Measurements from ENCODE around the gene GRB10.

The GRB10 gene

DNA sequence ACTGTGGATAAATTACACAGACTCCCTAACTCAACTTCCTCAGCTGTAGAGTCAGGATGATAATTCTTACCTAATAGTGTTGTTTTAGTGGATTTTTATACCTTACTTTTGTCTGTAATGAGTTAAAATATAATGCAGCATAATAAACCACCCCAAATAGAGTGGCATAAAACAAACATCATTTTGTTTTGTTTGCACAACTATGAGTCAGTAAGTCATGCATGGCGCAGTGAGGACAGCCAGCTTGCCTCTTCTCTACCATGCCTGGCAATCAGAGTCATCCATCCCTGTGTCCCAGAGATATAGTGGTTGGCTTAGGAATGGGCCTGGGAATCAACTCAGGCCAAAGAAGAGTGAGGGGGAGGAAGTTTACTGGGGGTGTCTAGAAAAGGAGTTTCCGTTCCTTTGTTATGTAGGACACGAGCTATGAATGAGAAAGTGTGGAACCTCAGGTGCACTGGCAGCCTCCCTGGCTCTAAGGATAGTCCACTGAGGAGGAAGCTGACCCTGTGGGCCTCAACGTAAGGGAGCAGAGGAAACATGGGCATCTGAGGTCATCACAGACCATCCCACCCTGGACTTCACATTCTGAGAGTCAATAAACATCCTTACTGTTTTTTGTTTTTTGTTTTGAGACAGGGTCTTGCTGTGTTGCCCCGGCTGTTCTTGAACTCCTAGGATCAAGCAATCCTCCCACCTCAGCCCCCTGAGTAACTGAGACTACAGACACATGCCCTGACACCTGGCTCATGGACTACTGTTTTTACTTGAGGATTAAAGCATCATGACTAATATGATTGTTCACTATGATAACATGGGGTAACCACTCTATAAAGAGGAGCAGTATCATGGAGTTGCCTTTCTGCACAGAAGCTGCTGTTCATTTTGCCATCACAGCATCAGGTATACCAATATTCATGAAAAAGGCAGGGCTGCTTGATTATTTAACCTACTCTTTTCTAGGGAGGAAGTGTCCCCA is 21.0 kb upstream of the GRB10 start:
- no peak for DNase-seq

DNA sequence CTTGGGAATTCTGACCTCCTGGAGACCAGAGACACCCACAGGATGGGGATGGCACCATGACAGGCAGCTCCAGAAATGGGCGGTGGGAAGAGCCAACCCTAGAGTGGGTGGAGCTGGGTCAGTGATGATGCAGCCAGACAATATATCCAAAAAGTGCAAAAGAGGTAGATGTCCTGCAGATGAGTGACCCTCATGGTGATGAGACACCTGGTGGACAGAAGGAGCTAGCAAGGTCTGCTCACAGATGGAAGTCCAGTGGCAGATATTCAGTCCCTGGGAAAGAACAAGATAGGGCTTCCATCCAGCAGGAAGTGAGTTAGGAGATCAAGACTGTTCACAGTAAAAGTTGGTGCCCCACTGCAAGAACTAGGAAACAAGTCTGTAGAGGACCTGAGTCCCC is 19.2 kb upstream of the GRB10 start:
- no peak for DNase-seq

DNA sequence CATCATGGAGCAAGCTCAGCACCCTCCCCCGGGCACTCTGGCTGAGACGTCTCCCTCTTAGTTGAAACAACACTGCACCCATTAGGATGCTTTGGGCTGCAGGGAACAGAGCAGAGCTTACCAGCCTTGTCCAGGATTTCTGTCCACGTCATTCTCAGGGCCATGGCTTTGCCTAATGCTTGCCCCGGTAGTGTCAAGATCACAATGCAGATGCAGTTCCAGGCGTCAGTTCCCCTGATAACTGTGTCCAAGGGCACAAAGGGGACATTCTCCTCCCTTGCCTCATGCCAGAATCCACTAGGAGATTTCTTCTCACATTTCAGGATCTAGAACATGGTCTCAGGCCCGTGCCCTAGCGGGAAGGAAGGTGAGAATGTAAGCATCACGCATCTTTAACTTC is 17.2 kb upstream of the GRB10 start:
- no peak for DNase-seq

DNA sequence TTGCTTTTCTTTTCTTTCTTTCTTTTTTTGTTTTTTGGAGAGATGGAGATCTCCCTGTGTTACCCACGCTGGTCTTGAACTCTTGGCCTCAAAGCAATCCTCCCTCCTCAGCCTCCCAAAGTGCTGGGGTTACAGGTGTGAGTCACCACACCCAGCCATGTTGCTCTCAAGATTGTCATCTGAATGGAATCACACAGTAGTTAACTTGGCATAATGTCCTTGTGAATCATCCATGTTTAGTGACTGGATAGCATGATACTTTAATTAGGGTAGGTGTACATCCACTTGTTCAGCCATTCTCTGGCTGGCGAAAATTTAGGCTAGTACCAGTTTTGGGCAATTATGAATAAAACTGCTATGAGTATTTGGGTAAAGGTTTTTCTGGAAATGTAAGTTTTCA is 15.4 kb upstream of the GRB10 start:
- DNase-seq, result no peak

DNA sequence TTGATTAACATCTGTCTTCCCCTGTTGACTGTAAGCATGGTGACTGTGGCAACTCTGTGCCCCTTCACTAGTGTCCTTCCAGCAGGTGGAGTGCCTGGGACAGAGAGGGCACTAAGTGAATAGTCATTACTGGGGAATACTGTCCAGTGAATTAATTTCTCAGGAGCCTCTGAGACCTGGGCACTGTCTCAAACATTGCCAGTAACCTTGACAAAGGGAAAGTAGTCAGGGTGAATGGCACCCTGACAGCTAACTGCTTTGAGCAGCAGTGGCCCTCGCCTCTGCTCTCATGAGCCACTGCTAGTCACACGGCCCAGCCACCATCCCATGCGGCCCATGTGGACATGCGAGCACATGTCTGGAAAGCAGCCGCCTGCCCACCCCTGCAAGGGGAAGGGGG is 13.1 kb upstream of the GRB10 start:
- no peak for DNase-seq

DNA sequence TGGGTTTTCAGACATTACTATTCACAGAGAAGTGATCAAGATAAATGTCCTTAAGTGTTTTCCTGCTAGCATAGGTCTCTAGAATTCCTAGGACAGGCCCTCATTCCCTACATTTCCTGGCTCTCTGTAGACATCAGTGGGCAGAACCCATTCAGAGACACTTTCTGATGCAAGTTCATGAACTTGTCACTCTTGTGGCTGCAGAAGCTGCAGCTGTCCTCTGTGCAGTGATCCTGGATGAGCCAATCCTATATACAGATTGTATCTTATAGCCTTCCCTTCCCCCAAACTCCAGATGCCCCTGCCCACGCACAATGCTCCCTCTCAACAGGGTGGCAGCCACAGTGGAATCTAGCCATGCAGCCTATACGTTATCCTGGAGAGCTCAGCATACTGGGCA is 12.6 kb upstream of the GRB10 start:
- DNase-seq, result no peak

DNA sequence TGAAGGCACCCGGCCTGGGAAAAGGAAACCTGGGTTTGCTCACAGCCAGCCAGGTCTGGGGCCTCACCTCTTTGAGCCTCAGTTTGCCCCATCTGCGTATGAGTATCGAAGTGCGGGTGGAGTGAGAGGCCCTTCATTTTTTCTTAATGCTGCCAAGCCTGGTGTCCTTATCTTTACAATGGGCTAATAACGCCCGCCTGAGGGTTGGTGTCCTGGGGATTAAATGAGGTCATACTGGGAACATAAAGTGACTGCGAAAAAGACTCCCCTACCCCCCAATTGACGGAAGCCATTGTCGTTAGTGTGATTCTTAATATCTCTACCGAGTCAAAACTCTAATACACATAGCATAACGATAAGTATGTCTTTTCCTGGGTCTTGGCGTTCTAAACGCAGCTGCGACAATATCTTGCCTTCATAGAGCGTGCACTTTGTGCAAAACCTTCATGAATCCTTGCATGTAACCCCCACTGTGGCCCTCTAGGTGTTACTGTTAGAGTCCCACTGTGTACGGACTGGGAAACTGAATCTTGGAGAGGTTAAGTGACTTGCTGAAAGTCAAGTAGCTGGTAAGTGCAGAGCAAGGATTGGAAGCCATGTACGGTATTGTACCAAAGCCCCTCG is 11.4 kb upstream of the GRB10 start:
- no peak for DNase-seq

DNA sequence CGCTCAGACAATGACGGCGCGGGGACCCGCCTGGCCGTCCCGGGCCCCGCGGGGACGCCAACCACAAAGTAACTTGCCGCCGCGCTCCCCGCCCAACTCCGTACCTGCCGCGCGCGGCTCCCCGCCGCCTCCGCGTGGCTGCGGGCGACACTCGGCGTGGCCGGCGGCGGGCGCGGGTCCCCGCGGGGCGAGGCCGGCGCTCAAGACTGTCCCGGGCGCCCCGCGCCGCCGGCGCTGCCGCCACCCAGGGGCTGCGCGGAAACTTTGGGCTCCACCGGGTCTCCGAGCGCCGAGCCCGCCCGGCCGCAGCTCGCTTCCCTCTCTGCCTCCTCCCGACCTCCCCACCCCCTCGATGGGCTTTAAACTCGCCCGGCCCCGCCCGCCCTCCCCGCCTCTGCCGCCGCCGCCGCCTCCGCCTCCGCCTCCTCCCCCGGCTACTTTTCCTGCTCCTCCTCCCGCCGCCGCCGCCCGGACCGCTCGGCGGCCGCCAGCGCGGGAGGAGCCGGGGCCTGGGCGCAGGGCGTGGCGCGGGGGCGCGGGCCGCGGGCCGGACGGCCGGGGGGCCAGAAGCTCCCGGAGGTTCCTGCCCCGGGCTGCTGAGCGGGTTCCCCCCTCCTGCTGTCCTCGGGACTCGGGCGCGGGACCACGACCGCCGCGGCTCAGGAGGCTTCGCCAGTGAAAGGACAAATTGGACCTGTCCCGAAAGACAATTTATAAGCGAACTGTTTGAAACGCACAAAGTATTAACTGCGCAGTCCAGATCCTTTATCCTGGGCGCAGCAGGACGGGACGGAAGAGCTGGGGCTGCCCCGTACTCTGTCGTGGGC is 10.6 kb upstream of the GRB10 start:
- peak in 2 of 3 experiments; percentile 54 to 63 for DNase-seq

DNA sequence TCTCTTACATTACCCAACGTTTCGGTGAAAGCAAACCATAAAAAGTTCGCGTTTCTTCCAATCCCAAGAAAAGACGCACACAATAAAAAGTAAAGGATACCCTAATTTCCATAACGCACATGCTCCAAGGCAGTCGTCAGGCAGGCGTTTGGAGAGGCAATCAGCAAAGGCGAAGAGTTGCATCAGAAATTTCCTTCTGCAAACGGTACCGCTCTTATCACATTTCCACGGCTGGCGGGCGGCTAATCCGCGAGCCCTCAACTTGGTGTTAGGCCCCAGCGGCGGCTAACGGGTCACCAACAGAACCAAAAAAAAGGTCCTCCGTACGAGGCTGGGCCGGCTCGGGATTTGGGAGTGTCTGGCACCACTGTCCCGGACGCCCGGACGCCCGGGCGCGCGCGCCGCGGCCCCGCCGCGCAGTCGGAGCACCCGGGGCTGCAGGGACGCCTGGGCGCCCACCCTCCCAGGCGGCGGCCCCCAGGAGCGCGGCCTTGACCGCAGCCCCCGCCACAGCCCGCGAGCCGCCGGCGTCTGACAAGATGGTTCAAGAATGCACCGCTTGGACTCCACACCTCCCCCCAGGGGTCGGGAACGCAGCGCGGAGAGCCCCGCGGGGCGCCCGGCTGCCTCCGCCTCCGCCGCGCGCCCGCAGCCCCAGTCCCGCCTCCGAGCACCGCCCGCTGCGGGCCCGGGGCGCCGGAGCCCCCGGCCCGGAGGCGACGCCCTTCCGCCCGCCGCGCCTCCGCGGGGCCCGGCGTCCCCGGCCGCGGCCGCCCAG is 9.8 kb upstream of the GRB10 start:
- peak in 2 of 3 experiments; percentile 53 for DNase-seq

DNA sequence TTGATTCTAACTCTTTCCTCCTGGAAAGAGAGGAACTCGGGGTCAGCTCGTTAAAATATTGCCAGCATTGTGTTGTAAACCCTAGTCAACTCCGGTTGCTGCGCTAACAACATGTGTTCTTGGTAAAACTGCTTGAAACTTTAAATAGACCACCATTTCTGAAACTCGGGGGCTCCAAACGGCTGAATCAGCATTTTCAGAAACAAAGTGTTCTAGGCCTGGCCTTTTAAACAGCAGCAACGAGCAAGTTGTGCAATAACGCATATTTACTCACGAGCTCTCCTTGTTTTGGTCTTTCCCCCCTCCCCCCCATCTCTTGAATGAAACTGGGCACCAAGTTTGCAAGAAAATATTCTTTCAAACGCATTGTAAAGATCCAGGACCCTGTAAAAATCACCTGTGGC is 9.2 kb upstream of the GRB10 start:
- peak in 1 of 3 experiments; percentile 47 for DNase-seq

DNA sequence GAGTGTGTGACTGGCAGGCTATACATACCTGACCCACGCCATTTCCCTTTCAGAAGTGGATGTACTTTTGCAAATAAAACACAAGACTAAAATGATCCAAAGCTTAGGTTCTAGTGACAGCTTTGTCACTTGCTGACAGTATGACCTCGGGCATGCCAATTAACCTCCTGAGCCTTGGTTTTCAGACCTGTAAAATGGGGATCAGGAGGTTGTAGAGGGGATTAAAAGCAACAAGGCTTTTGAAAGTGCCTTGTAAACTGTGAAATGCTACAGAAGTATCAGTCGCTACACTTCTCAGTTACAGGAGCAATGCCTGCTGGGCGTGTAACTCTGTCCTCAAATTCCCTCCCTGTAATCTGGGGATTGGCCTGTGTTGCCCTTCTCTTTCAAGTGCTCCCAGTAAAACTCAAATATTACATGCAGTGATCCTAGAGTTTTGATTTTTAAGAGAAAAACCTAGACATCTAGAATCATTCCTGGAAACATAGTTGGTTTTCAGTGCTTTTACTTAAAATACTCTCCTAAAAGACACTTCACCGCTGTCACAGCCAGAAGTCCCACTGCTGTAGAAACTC is 8.8 kb upstream of the GRB10 start:
- DNase-seq, result no peak

DNA sequence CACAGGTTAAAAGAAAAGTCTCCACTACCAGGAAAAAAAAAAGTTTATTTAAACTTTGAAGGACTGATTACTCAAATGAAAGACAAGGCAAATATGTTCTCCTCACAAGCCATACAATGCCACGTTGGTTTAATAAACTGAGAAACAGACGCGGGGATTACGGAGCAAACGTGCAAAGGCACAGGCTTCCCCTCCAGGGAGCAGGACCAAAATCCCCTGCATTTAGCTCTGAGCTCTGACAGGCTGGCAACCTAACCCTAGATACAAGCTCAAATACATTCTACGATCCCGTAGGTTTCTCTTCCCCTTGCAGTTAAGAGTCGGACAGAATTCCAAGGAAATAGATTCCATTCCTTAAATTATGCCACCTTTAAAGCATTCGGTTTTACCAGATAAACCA is 7.7 kb upstream of the GRB10 start:
- no peak for DNase-seq

DNA sequence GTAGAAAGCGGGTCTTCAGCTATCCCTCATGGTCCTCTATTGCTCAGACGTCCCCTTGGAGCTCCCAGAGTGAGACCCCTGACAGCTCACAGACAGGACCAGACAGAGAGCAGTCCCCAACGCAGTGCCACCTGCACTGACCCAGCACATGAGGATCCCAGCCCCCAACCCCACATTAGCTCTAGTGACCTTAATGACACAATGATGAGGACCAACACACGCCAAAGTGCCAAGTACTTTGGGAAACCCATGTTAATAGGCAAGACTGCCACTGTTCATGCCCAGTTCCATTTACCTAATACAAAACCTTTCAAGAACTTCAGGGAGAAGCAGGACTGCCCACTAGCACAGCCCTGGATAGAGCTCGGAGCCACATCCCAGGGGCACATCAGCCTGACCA is 5.7 kb upstream of the GRB10 start:
- DNase-seq, result no peak

DNA sequence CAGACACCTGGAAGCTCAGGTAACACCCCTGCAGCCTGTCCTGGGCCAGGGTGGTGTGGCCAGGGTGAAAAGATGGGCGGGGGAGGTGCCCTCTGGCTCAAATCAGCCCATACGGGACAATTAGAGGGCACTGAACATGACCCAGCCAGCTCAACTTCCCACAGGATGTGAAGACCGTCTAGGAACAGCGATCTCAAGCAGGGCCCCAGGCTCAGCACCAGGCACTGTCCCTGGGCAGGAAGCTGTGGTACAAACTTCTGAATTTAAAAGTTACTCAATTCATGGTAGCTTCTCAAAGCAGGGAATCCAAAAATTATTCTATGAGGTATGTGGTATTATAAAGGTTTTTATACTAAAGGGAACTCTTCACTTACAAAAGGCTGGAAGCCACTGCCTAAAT is 5.1 kb upstream of the GRB10 start:
- DNase-seq, result no peak

DNA sequence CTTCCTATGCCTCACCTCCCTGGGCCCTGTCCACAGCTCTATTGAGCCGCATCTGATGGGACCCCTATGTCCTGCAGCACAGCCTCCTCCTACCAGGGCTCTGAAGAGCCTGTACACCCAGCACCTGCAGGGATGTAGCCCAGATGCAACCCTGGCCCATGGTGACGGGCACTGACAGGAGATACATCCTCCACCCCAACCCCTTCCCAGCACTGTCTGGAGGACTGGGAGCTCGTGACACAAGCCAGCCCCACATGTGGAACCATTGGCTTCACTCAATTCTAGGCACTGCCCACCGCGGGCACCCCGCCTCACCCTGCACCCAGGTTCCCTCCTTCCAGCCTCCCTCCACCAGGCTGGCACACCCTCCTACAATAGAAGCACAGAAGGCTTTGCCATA is 2.6 kb upstream of the GRB10 start:
- DNase-seq, result no peak

DNA sequence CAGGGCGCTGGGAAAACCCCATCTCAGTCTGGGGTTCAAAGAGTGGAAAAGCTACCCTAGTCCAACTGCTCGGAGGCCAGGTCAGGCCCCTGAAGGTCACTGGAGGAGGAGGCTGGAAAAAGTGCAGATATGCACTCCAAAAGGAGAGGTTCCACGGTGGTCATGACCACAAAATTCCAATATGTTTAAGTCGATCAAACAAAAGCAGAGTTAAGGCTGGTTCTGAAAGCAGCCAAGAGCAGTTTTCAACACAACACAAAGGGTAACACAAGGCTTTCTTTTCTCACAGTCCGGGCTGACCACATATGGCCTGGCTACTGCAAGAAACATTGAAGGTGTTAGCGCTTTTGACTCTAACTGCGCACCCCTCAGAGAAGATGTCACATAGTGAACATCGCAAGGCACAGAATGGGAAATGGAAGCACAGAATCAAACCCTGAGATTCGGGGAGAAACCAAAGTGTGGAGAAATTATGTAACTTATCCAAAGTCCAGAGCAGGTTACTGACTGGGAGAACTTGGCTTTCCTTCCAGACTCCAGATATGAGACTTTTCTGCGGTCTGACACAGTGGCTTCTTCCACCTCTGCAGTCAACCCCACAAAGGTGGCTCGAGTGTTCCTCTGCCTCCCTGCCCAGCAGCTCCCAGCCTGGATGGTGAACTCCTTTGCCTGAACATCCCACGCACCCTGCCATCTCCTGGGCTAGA is 1.3 kb upstream of the GRB10 start:
- DNase-seq, result no peak

DNA sequence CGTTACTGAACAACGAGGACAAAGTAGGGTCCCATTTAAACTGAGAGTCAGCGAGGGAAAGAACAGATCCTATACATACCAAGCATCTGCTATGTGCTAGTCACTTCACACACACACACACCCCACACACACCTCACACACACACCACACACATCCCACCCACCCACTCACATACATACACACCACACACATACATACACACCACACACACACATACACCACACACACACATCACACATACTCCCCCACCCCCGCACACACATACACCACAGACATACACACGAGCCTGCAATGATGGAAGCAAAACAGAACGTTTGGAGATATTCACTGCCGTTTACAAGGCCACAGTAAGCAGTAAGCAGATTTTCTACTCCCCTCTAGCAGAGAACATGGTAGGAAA is 607 bp upstream of the GRB10 start:
- DNase-seq, result peak in 1 of 3 experiments; percentile 48

DNA sequence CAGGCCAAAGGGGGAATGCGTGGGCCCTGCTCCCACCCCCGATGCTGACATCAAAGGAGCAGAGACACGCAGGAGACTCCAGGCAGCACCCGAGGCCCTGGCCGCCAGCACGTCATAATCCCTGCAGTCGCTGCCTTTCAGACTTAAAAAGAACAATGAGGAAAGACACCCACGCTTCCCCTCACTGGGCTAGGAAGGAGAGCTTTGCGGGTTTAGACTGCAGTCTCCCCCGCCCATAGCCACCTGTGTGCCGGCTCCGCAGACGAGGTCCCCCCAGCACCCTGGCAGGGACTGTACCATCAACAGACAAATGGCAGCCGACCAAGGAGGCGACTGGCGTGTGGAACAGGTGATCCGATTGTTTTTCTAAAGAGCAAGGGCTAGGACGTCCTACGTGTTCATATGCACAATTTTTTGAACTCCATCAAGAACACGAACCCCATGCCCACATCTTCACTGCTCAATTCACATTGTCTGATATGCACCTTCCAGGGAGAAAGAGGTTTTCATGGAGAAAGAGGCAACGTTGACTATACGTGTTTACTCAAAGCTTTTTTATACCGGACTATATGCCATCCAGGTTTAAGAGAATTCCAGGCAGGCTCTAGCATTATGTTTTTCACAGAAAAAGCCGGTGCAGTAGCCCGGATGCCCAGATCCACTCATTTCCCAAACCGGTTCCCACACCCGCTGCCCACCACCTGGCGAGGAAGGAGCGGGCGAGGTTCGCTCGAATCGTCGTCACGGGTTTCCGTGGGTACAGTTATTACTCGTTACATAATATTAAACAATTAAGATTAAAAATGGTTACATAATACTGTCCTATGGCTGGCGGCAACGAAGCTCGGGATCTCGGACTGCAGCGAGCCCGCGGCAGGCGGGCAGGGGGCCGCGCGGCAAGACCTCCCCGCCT is 1.1 kb downstream of the GRB10 start:
- DNase-seq, result peak in 2 of 3 experiments; percentile 33 to 42

DNA sequence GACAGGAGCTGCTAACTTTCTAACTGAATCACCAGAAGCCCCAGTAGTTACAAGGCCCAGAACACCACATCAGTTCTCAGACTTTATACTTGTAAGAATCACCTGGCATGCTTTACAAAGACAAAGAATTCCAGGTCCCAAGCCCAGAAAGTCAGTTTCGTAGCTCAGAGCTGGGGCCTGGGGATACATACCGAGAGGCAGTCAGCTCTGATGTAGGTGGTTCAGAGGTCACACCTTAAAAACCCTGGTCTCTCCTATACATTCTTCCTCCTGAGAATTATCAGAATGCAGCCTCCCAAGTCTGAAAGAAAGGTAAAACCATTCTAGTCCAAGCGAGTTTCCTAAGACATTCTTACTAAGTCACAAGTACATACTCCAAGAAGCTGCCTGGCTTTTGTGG is 2.3 kb downstream of the GRB10 start:
- DNase-seq, result no peak

DNA sequence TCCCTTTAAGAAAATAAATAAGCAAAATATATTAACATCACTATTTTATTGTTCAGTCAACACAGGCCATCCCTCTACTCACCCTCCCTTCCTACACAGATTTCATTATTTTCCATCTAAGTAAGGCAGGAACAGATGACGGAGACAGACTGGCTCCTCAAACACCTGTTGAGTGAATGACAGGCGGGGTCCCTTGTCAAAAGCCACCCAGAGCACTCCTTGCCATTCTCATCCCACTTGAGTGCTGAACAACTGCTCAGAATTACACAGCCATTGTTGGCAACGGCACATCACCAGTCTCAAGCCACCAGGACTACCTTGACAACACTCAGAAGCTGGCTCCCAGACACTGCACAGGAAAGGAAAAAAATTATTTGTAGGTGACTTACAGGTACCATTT is 3.3 kb downstream of the GRB10 start:
- peak in 2 of 3 experiments; percentile 37 to 87 for DNase-seq
